ENCODE data around the gene TM9SF1.

- TF ChIP-seq CTCF (IDR thresholded peaks at IDR 0.05), result no peak
- no peak for TF ChIP-seq POLR2A (IDR thresholded peaks at IDR 0.05)
Measured at GRCh38 chr14:24162093-24162492, 33.1 kb downstream of the TM9SF1 start.

Measured in thyroid gland (tissue), 4 donors.